Middle frontal gyrus (tissue), 1 donor: ENCODE measurements around the gene CIDEC.

Source experiments
- DNase-seq: peaks from one replicate; pipeline ENCODE4 v3.0.0-alpha.2; 2015; ENCODE audit warnings: low spot score; ENCODE audit errors: extremely low spot score

CIDEC gene

GRCh38 chr3:9879830-9880549 is at the start of gene CIDEC:
Gene CIDEC (minus strand): TSS chr3:9880253. CDS start chr3:9878486, 1,767 bp downstream.
- DNase-seq, result no peak

DNA sequence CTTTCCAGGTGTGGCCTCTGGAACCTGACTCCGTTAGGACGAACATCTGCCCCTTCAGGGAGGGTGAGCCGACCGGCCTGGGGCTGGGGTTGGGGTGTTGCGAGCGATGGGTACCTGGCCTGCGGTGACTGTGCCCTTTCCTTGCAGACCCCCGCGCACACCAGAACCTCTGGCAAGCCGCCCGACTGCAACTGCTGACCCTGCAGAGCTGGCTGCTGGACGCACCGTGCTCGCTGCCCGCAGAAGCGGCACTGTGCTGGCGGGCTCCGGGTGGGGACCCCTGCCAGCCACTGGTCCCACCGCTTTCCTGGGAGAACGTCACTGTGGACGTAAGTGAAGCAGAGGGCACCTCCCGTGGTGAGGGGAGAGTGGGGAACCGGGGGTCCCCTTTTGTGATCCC is 48.1 kb upstream of the CIDEC start:
- DNase-seq, result no peak

GRCh38 chr3:9918261-9919038 is 38.4 kb upstream of the CIDEC start:
- no peak for DNase-seq

DNA sequence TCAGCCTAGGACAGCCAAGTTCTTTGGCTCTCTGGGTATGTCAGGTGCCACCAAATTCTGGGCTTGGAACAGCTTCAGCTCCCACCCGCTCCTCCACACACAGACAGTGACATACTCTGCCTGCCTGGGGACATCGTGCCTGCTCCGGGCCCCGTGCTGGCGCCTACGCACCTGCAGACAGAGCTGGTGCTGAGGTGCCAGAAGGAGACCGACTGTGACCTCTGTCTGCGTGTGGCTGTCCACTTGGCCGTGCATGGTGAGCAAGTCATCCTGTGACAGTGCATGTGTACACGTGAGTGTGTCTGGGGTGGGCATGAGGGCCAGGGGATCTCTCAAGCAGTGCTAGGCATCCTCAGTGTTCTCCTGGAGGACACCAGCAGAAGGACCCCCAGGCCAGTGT is 37.8 kb upstream of the CIDEC start:
- no peak for DNase-seq

- DNase-seq, result no peak
These were observed 37.0 kb upstream of the CIDEC start, which contains the start of gene IL17RC for GRCh38 chr3:9916734-9917680. Gene IL17RC (plus strand): TSS chr3:9917098. CDS start chr3:9917316, 218 bp downstream.

- no peak for DNase-seq
These were observed 36.3 kb upstream of the CIDEC start for GRCh38 chr3:9916346-9916733.

DNA sequence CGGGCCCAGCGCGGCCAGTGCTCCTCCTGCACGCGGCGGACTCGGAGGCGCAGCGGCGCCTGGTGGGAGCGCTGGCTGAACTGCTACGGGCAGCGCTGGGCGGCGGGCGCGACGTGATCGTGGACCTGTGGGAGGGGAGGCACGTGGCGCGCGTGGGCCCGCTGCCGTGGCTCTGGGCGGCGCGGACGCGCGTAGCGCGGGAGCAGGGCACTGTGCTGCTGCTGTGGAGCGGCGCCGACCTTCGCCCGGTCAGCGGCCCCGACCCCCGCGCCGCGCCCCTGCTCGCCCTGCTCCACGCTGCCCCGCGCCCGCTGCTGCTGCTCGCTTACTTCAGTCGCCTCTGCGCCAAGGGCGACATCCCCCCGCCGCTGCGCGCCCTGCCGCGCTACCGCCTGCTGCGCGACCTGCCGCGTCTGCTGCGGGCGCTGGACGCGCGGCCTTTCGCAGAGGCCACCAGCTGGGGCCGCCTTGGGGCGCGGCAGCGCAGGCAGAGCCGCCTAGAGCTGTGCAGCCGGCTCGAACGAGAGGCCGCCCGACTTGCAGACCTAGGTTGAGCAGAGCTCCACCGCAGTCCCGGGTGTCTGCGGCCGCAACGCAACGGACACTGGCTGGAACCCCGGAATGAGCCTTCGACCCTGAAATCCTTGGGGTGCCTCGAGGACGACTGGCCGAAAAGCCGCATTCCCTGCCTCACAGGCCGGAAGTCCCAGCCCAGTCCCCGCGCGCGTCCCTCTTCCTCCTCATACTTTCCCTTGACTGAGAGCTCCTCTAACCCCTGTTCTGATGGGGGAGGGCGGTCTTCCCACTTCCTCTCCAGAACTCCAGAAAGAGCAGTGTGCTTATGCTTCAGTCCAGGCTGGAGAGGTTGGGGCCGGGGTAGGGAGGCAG is 35.4 kb upstream of the CIDEC start:
- no peak for DNase-seq

GRCh38 chr3:9914559-9915253 is 34.7 kb upstream of the CIDEC start:
- no peak for DNase-seq

DNA sequence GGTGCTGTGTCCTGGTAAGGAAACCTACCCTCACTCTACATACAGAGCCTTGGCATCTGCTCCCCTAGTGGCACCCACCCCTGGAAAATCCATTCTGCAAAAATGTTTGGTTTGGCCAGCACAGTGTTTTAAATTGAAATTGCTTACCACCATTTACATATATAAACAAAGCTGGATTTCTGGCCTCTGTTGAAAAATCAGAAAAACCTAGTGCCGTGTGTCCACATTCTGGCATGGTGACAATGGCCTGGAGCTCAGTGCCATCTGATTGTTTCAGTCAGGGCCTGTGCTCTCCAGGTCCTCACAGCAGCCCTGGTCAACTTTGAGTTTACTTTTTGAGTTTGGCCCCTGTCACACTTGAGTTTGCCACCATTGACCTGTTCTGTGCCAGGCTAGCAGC is 34.0 kb upstream of the CIDEC start:
- no peak for DNase-seq

DNA sequence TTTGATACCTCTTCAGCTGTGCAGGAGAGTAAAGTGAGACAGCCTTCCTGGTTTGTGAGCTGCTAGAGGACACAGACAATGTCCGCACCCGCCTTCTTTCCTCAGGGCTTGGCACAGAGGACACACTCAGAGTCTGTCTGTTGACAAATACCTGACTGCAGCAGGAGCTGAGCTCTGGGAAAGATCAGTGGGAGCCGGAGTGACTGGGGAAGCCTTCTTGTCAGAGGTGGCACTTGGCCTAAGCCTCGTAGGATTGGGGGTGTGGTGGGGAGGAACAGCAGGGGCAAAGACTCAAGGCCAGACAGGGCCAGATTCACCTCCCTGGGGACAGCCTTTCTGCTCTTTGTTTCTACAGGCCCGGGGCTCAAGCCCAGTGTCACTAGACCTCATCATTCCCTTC is 33.5 kb upstream of the CIDEC start:
- DNase-seq, result no peak

DNA sequence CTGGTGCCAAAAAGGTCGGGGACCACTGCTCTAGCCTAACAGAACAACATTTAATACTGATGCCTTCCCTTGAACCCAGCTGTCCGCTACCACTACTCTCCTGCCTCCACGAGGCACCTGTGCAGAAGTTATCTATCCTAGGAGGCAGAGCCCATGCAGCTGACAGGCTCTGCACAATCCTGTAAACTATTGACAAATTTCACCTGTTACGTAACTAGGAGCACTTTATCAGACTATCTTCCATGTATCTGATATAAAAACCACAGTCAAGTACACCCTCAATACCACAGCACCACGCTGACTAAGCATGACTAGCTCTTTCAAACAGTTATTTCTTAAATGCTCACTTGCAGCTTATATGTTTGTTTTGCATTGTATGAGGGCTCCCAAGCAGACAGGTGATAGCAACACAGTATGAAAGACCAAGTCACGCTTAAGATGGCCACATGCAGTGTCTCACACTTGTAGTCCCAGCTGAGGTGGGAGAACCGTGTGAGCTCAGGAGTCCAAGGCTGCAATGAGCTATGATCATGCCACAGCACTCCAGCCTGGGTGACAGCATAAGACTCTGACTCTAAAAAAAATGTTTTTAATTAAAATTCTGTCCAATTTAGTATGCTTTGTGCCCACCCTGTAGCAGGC is 32.4 kb upstream of the CIDEC start:
- DNase-seq, result no peak

DNA sequence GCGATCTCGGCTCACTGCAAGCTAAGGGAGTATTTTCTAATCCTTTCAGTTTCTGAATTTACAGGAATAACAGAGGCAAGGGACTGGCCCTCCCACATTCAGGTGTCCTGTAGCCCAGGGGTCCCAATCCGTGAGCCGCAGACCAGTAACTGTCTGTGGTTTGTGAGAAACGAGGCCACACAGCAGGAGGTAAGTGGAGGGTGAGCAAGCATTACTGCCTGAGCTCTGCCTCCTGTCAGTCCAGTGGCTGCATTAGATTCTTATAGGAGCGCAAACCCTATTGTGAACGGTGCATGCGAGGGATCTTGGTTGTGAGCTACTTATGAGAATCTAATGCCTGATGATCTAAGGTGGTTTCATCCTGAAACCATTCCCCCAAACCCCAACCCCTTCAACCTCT is 31.8 kb upstream of the CIDEC start:
- DNase-seq, result no peak

GRCh38 chr3:9909221-9910013 is 29.4 kb upstream of the CIDEC start:
- no peak for DNase-seq

DNA sequence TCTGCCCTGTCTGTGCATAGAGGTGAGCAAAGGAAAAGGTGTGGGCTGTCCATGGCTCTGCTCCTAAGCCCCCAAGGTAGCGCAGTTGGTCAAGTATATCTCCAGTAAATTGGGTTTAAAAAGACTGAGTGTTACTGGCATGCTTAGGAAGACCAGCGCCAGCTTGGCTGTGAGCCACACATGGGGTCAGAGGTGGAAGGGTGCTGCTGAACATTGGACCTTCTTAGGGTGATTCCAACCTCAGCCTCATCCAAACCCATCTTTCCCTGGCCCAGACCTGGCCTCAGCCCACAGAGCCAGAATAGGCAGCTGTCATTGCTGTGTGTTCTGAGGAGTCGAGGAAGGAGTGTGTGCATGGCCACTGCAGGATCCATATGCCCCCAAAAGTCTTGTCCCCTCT is 28.2 kb upstream of the CIDEC start:
- no peak for DNase-seq

- DNase-seq, result no peak
These were observed 26.4 kb upstream of the CIDEC start for GRCh38 chr3:9906480-9906879.

DNA sequence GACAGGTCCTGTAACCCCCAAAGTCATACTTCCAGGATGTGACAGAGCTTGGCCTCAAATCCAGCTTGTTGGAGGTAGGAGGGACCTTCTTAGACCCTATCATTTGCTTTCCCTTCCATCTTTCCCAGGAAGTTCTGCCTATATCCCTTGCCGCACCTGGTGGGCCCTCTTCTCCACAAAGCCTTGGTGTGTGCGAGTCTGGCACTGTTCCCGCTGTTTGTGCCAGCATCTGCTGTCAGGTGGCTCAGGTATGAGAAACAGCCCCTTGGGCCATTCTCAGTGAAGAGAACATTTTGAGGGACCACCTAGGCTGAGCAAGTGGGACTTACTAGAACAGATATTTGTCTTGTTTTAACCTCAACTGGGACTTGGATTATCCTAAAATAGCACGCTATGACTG is 23.9 kb upstream of the CIDEC start:
- no peak for DNase-seq

GRCh38 chr3:9903238-9903624 is 23.2 kb upstream of the CIDEC start:
- no peak for DNase-seq

- DNase-seq, result no peak
These were observed 22.6 kb upstream of the CIDEC start, which contains the start of gene IL17RE for GRCh38 chr3:9902372-9903237. Gene IL17RE (plus strand): TSS chr3:9902848. CDS start chr3:9902933, 85 bp downstream.
